ENCODE data around the gene TRRAP.

The TRRAP gene

GRCh38 chr7:98957766-98958165, 79.4 kb downstream of the TRRAP start:
- no peak overlapping the region for H3K4me3 ChIP-seq (ENCODE audit: low read length)
- no peak for DNase-seq (ENCODE audit: low read depth)
- TF ChIP-seq CTCF (conservative IDR thresholded peaks at IDR 0.05; ENCODE audit: low read length), result no peak

DNA sequence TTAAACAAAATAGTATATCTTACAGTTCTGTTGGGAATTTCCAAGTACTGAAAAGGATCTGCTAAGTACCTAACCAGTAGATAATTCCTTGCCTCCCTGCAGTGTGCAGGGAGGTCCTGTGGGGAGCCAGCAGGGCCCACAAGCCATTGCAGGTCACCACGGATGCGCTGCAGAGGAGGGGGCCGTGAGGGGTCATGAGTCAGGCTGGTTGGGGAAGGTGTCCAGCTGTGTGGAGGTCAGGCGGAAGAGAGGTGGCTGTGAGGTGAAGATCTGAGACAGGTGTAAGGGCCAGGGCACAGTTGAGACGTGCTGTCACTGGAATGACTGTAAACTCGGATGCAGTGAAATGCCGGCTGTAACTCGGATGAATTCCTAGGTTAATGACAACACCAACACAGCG, 80.6 kb downstream of the TRRAP start:
- no peak for TF ChIP-seq CTCF (conservative IDR thresholded peaks at IDR 0.05; ENCODE audit: low read length)
- H3K4me3 ChIP-seq (ENCODE audit: low read length), result no peak overlapping the region
- no peak for DNase-seq (ENCODE audit: low read depth)

DNA sequence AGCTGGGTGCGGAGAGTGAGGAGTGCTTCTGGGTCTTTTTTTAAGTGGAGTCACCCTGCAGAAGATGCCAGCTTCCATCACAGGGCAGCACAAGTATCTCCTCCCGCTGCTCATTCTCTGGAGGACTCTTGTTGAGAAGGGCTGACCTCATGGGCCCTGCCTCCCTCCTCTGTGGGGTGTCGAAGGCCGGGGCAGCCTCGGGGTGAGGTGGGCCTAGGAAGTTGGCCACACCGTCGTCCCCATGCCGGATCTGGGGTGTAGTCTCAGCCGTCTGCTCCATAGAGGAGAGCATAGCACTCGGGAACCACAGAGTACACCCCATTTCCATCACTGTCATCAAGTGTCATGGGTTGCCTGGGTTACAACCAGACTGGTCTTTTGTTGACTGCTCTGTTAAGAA, 85.0 kb downstream of the TRRAP start:
- DNase-seq (ENCODE audit: low read depth), result no peak
- no peak overlapping the region for H3K4me3 ChIP-seq (ENCODE audit: low read length)
- no peak for TF ChIP-seq CTCF (conservative IDR thresholded peaks at IDR 0.05; ENCODE audit: low read length)

- no peak for DNase-seq (ENCODE audit: low read depth)
- TF ChIP-seq CTCF (conservative IDR thresholded peaks at IDR 0.05; ENCODE audit: low read length), result no peak
- no peak overlapping the region for H3K4me3 ChIP-seq (ENCODE audit: low read length)
These were observed 86.3 kb downstream of the TRRAP start for GRCh38 chr7:98964596-98964995.

DNA sequence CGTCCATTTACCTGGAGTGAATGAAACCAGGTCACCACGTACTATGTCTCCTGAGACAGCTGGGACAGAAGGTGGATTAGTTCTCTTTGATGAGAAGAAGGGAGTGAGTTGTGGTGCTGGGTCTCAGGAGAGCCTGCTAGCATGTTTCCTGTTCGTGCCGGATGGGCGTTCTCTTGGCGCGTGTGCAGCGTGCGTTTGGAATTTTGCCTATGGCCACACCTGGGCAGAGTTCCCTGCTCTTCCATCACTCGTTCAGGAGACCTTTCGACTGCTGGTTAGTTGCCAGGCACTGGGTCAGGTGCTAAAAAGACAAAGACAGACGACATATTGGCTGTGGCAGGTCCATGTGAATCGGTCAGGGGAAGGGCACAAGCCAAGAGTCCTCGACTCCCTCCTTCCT, 90.3 kb downstream of the TRRAP start:
- no peak for DNase-seq (ENCODE audit: low read depth)
- no peak overlapping the region for H3K4me3 ChIP-seq (ENCODE audit: low read length)
- no peak for TF ChIP-seq CTCF (conservative IDR thresholded peaks at IDR 0.05; ENCODE audit: low read length)

- no peak for DNase-seq (ENCODE audit: low read depth)
- H3K4me3 ChIP-seq (ENCODE audit: low read length), result no peak overlapping the region
- no peak for TF ChIP-seq CTCF (conservative IDR thresholded peaks at IDR 0.05; ENCODE audit: low read length)
These were observed 91.1 kb downstream of the TRRAP start for GRCh38 chr7:98969386-98969785.

GRCh38 chr7:98970016-98970615, 91.8 kb downstream of the TRRAP start:
- TF ChIP-seq CTCF (conservative IDR thresholded peaks at IDR 0.05; ENCODE audit: low read length), result no peak
- no peak for DNase-seq (ENCODE audit: low read depth)
- H3K4me3 ChIP-seq (ENCODE audit: low read length), result no peak overlapping the region
